PC-9 (cell line): ENCODE measurements around the gene ZNF687.

Experiments
- CTCF ChIP-seq: fragments of 200-600 bp; sonication (generic); conservative IDR thresholded peaks from 2 replicates; pipeline ENCODE4 v1.6.1; 2017; ENCODE audit warnings: mixed run types, antibody characterized with exemption, mild to moderate bottlenecking, moderate library complexity
- EZH2 ChIP-seq: fragments of 200-600 bp; sonication (generic); IDR thresholded peaks from 2 replicates; pipeline ENCODE4 v1.8.0; 2017; ENCODE audit warnings: antibody characterized with exemption, low read depth

- TF ChIP-seq CTCF: no peak
- TF ChIP-seq EZH2: no peak
Measured at GRCh38 chr1:151309811-151310323, 27.8 kb downstream of the ZNF687 start.
